ENCODE results near the gene IL13. TPM values are rescaled to one million over a fixed set of nuclear protein-coding genes. Genes with fewer than 3 reads are reported as not detected.

Gene IL13
- polyA plus RNA-seq, 1 donor from 2014 or later: 0.25 TPM

GRCh38 chr5:132661231-132662003, 3.4 kb downstream of the IL13 start:
- H3K27me3 ChIP-seq (ENCODE audit: insufficient read depth, low read depth, low read length): peaks cover 12% of the 10 kb centered on the region
- H3K79me2 ChIP-seq (replicated peaks; ENCODE audit: insufficient read depth, low read length): no peaks in the 10 kb centered on the region
- H3K36me3 ChIP-seq (ENCODE audit: insufficient read depth, low read length): no peaks in the 10 kb centered on the region
- H3K9ac ChIP-seq (ENCODE audit: low read length): no peak overlapping the region
- H3K27ac ChIP-seq (ENCODE audit: low read length): no peak overlapping the region
- H3F3A ChIP-seq (ENCODE audit: insufficient read depth, low read length, poor library complexity, severe bottlenecking): no peaks in the 10 kb centered on the region
- H2AFZ ChIP-seq (ENCODE audit: low read depth, low read length): no peak overlapping the region
- no peaks in the 10 kb centered on the region for H4K20me1 ChIP-seq (ENCODE audit: insufficient read depth)
- H3K9me2 ChIP-seq (ENCODE audit: insufficient read depth, low read length): no peaks in the 10 kb centered on the region
- no peak overlapping the region for H3K4me2 ChIP-seq (ENCODE audit: low read length)
- TF ChIP-seq SMC3 (conservative IDR thresholded peaks at IDR 0.05; ENCODE audit: poor library complexity): no peak
- no peak for TF ChIP-seq RAD21 (conservative IDR thresholded peaks at IDR 0.05)
- TF ChIP-seq EZH2 (IDR thresholded peaks at IDR 0.05; ENCODE audit: borderline replicate concordance, insufficient read depth, low read length, poor library complexity, severe bottlenecking): no peak
- TF ChIP-seq EP300 (conservative IDR thresholded peaks at IDR 0.05; ENCODE audit: poor library complexity, severe bottlenecking): no peak
- TF ChIP-seq CTCF (IDR thresholded peaks at IDR 0.05; ENCODE audit: poor library complexity, severe bottlenecking): no peak
- H3K4me3 ChIP-seq (ENCODE audit: low read length): no peak overlapping the region
- H3K9me3 ChIP-seq (ENCODE audit: low read length): no peaks in the 10 kb centered on the region

- Histone ChIP-seq H3K9ac (ENCODE audit: low read length) (no peak overlapping the region), H3K4me3 (ENCODE audit: low read length) (no peak overlapping the region), H4K20me1 (ENCODE audit: insufficient read depth) (no peaks in the 10 kb centered on the region), H3F3A (ENCODE audit: insufficient read depth, low read length, poor library complexity, severe bottlenecking) (no peaks in the 10 kb centered on the region), H3K36me3 (ENCODE audit: insufficient read depth, low read length) (no peaks in the 10 kb centered on the region), H2AFZ (ENCODE audit: low read depth, low read length) (no peak overlapping the region), H3K27ac (ENCODE audit: low read length) (no peak overlapping the region), H3K9me3 (ENCODE audit: low read length) (no peaks in the 10 kb centered on the region), H3K79me2 (replicated peaks; ENCODE audit: insufficient read depth, low read length) (no peaks in the 10 kb centered on the region), H3K9me2 (ENCODE audit: insufficient read depth, low read length) (no peaks in the 10 kb centered on the region), H3K27me3 (ENCODE audit: insufficient read depth, low read depth, low read length) (peaks cover 6% of the 10 kb centered on the region), H3K4me2 (ENCODE audit: low read length) (no peak overlapping the region)
- TF ChIP-seq POLR2AphosphoS5 (IDR thresholded peaks at IDR 0.05) (no peak), EZH2 (IDR thresholded peaks at IDR 0.05; ENCODE audit: borderline replicate concordance, insufficient read depth, low read length, poor library complexity, severe bottlenecking) (no peak), SMC3 (conservative IDR thresholded peaks at IDR 0.05; ENCODE audit: poor library complexity) (no peak)
Measured at GRCh38 chr5:132662004-132662401, 4.0 kb downstream of the IL13 start.

GRCh38 chr5:132662925-132663770, 5.2 kb downstream of the IL13 start:
- H3K27me3 ChIP-seq (ENCODE audit: insufficient read depth, low read depth, low read length): no peaks in the 10 kb centered on the region
- no peaks in the 10 kb centered on the region for H3K9me2 ChIP-seq (ENCODE audit: insufficient read depth, low read length)
- TF ChIP-seq EP300 (conservative IDR thresholded peaks at IDR 0.05; ENCODE audit: poor library complexity, severe bottlenecking) (no peak), CTCF (IDR thresholded peaks at IDR 0.05; ENCODE audit: poor library complexity, severe bottlenecking) (no peak), REST (IDR thresholded peaks at IDR 0.05; ENCODE audit: borderline replicate concordance) (no peak), MXI1 (conservative IDR thresholded peaks at IDR 0.05; ENCODE audit: poor library complexity, severe bottlenecking) (no peak), RAD21 (conservative IDR thresholded peaks at IDR 0.05) (no peak), EZH2 (IDR thresholded peaks at IDR 0.05; ENCODE audit: borderline replicate concordance, insufficient read depth, low read length, poor library complexity, severe bottlenecking) (no peak), POLR2AphosphoS5 (IDR thresholded peaks at IDR 0.05) (no peak), TAF1 (IDR thresholded peaks at IDR 0.05; ENCODE audit: low read depth) (no peak), SMC3 (conservative IDR thresholded peaks at IDR 0.05; ENCODE audit: poor library complexity) (no peak)
- H3F3A ChIP-seq (ENCODE audit: insufficient read depth, low read length, poor library complexity, severe bottlenecking): no peaks in the 10 kb centered on the region
- no peaks in the 10 kb centered on the region for H3K79me2 ChIP-seq (replicated peaks; ENCODE audit: insufficient read depth, low read length)
- no peak overlapping the region for H3K4me3 ChIP-seq (ENCODE audit: low read length)
- no peak overlapping the region for H3K27ac ChIP-seq (ENCODE audit: low read length)
- no peak overlapping the region for H3K4me2 ChIP-seq (ENCODE audit: low read length)
- H4K20me1 ChIP-seq (ENCODE audit: insufficient read depth): no peaks in the 10 kb centered on the region
- no peaks in the 10 kb centered on the region for H3K9me3 ChIP-seq (ENCODE audit: low read length)
- H3K36me3 ChIP-seq (ENCODE audit: insufficient read depth, low read length): no peaks in the 10 kb centered on the region
- H3K9ac ChIP-seq (ENCODE audit: low read length): no peak overlapping the region
- no peak overlapping the region for H2AFZ ChIP-seq (ENCODE audit: low read depth, low read length)

Data from neural cell (in vitro differentiated cells).